ENCODE data around the gene TRNP1.
A peak's percentile ranks its signal among the peaks of the same experiment; 100 is the strongest.

The TRNP1 gene

GRCh38 chr1:26961826-26962225, 31.7 kb upstream of the TRNP1 start:
- no peak for TF ChIP-seq FOXM1 (IDR thresholded peaks at IDR 0.05; ENCODE audit: borderline replicate concordance, low read depth)
- TF ChIP-seq EGR1 (IDR thresholded peaks at IDR 0.05): no peak
- no peak for TF ChIP-seq USF1 (IDR thresholded peaks at IDR 0.05)
- TF ChIP-seq CREB1 (IDR thresholded peaks at IDR 0.05; ENCODE audit: low read depth): no peak
- TF ChIP-seq EP300 (IDR thresholded peaks at IDR 0.05; ENCODE audit: borderline replicate concordance): no peak
- TF ChIP-seq REST (IDR thresholded peaks at IDR 0.05; ENCODE audit: low read depth): no peak
- TF ChIP-seq TAF1 (IDR thresholded peaks at IDR 0.05; ENCODE audit: low read depth): no peak
- TF ChIP-seq RAD21 (IDR thresholded peaks at IDR 0.05; ENCODE audit: low read depth): no peak

- TF ChIP-seq CREB1 (IDR thresholded peaks at IDR 0.05; ENCODE audit: low read depth) (no peak), MAX (IDR thresholded peaks at IDR 0.05) (no peak), ZBTB7A (IDR thresholded peaks at IDR 0.05; ENCODE audit: low read depth) (no peak), NFIC (IDR thresholded peaks at IDR 0.05) (no peak)
These were observed 28.3 kb upstream of the TRNP1 start for GRCh38 chr1:26965213-26965612.

GRCh38 chr1:26965628-26966027, 27.9 kb upstream of the TRNP1 start:
- no peak for TF ChIP-seq RAD21 (IDR thresholded peaks at IDR 0.05; ENCODE audit: low read depth)
- TF ChIP-seq CEBPB (IDR thresholded peaks at IDR 0.05): no peak

DNA sequence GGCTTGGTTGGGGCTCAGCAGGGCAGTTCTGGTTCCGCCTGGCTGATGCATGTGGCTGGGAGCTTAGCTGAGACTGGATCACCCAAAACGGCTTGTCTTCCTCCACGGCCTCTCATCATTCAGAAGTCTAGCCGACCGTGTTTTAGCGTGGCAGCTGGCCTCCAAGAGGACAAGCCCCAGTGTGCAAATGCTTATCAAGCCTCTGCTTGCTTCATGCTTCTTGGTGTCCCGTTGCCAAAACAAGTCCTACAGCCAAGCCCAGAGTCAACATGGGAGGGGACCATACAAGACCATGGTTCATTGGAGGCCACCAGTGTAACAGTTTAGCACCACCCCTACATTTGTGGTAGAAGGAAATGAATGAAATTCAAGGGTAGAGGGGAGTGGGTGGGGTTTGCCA, 22.7 kb upstream of the TRNP1 start:
- no peak for TF ChIP-seq ZBTB7A (IDR thresholded peaks at IDR 0.05; ENCODE audit: low read depth)

DNA sequence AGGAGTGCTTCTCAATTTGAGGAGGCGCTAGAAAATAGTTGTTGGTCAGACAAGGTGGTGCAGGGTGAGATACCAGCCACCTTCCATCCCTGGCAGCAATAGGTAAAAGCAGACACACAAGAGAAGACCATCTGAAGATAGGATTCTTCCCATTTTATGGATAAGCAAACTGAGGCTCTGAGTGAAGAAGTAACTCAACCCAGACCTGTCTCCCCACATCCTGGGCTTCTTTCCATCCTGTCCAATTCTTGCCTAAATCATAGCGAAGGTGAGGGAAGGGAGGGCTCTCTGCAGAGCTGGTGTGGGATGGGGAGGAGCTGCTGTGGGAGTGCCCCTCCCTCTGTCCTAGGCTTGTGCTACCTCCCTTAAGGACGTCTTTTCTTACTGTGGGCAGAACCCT, 21.9 kb upstream of the TRNP1 start:
- TF ChIP-seq TAF1 (IDR thresholded peaks at IDR 0.05; ENCODE audit: low read depth): no peak
- no peak for TF ChIP-seq EGR1 (IDR thresholded peaks at IDR 0.05)
- no peak for TF ChIP-seq CEBPB (IDR thresholded peaks at IDR 0.05)
- TF ChIP-seq USF1 (IDR thresholded peaks at IDR 0.05): no peak
- TF ChIP-seq FOXM1 (IDR thresholded peaks at IDR 0.05; ENCODE audit: borderline replicate concordance, low read depth): no peak

GRCh38 chr1:26972390-26972789, 21.1 kb upstream of the TRNP1 start:
- TF ChIP-seq USF1 (IDR thresholded peaks at IDR 0.05) (no peak), FOXM1 (IDR thresholded peaks at IDR 0.05; ENCODE audit: borderline replicate concordance, low read depth) (no peak), CEBPB (IDR thresholded peaks at IDR 0.05) (no peak), CREB1 (IDR thresholded peaks at IDR 0.05; ENCODE audit: low read depth) (no peak), NFIC (IDR thresholded peaks at IDR 0.05) (no peak), EP300 (IDR thresholded peaks at IDR 0.05; ENCODE audit: borderline replicate concordance) (no peak), TCF12 (IDR thresholded peaks at IDR 0.05; ENCODE audit: low read depth) (no peak), TEAD4 (IDR thresholded peaks at IDR 0.05) (no peak), RAD21 (IDR thresholded peaks at IDR 0.05; ENCODE audit: low read depth) (no peak), TAF1 (IDR thresholded peaks at IDR 0.05; ENCODE audit: low read depth) (no peak), ZBTB7A (IDR thresholded peaks at IDR 0.05; ENCODE audit: low read depth) (no peak), YY1 (IDR thresholded peaks at IDR 0.05; ENCODE audit: low read depth) (no peak), REST (IDR thresholded peaks at IDR 0.05; ENCODE audit: low read depth) (no peak), EGR1 (IDR thresholded peaks at IDR 0.05) (no peak), MAX (IDR thresholded peaks at IDR 0.05) (no peak)

- TF ChIP-seq CREB1 (IDR thresholded peaks at IDR 0.05; ENCODE audit: low read depth): no peak
- peak; percentile 59 for TF ChIP-seq CEBPB (IDR thresholded peaks at IDR 0.05)
These were observed 20.7 kb upstream of the TRNP1 start for GRCh38 chr1:26972821-26973220.

Measured in Ishikawa (cell line).